ENCODE results near the gene RASA3. TPM values are rescaled to one million over a fixed set of nuclear protein-coding genes. Genes with fewer than 3 reads are reported as not detected.

RASA3 gene
- total and polyA plus RNA-seq, 2 of the 4 experiments (the other 2 are of a cell fraction): 21.0 to 31.4 TPM

DNA sequence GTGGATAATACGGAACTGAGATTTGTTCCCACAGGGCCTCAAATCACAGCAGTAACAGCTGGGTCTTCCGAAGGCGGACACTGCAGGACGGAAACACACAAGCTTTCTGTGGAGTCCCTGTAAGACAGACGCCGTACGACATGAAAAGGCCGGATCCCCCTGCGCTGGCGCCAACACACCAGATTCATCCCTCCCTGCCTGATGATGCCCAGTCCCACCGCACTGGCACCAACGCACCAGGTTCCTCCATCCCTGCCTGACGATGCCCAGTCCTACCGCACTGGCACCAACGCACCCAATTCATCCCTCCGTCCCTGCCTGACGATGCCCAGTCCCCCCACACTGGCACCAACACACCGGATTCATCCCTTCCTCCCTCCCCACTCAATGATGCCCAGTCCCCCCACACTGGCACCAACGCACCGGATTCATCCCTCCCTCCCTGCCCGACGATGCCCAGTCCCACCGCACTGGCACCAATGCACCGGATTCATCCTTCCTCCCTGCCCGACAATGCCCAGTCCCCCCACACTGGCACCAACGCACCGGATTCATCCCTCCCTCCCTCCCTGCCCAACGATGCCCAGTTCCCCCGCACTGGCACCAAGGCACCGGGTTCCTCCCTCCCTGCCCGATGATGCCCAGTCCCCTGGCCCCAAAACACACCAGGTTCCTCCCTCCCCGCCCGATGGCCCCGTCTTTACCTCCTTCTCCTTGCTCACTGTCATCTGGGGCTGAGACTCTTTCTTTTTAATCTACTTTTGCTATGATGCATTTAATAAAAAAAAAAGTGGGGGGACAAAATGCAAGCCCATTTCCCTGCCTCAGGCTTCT lies 55.1 kb downstream of the RASA3 start:
- dilution Hi-C loops (cut with HindIII; ENCODE audit: low sequenced_read_pairs, unreplicated experiment): no loop called here
- peaks cover 90% of the 10 kb centered on the region for H4K20me1 ChIP-seq (ENCODE audit: insufficient read depth, low read length)
- no peak overlapping the region for H3K4me3 ChIP-seq (ENCODE audit: insufficient read depth, low read depth, low read length)
- 86% methylated on average over 9 of the region's 34 CpGs; no CpG with 5 or more reads in 1 of the 2 experiments for WGBS, 2 experiments (ENCODE audit: extremely low coverage in 2 of 2, insufficient read length in 1 of 2)
- H3K18ac ChIP-seq (ENCODE audit: low read depth, low read length): no peak overlapping the region
- intact Hi-C loops (cut with micrococcal nuclease): no loop called here
- H3K4me2 ChIP-seq (ENCODE audit: low read depth, low read length): no peak overlapping the region
- H3K36me3 ChIP-seq (ENCODE audit: control insufficient read depth, insufficient read depth, low read length): peaks cover 27% of the 10 kb centered on the region
- no peak overlapping the region for H2AK9ac ChIP-seq (replicated peaks; ENCODE audit: low read depth, low read length, poor library complexity)
- no peak overlapping the region for H2AFZ ChIP-seq (replicated peaks; ENCODE audit: low read length, poor library complexity)
- ATAC-seq (ENCODE audit: low read depth): no peak
- no peak overlapping the region for H2BK120ac ChIP-seq (ENCODE audit: low read depth, low read length)
- no peak overlapping the region for H2BK20ac ChIP-seq (ENCODE audit: low read depth, low read length)
- no peaks in the 10 kb centered on the region for H3K27me3 ChIP-seq (ENCODE audit: control insufficient read depth, insufficient read depth, low read length)
- H2BK15ac ChIP-seq (ENCODE audit: low read depth, low read length): no peak overlapping the region
- POLR2A ChIA-PET (ENCODE audit: unreplicated experiment): no interaction called here
- H3K14ac ChIP-seq (replicated peaks; ENCODE audit: low read depth, low read length): no peak overlapping the region
- H3K9me1 ChIP-seq (ENCODE audit: insufficient read depth, low read length): peaks cover 20% of the 10 kb centered on the region
- no peak overlapping the region for H2BK5ac ChIP-seq (ENCODE audit: low read depth, low read length, poor library complexity, severe bottlenecking)
- peaks cover 12 to 84% of the 10 kb centered on the region in 2 experiments for H3K79me1 ChIP-seq (ENCODE audit: low read depth in 1 of 2, low read length in 2 of 2)
- in situ Hi-C loops (cut with MboI; ENCODE audit: low sequenced_read_pairs): no loop called here
- H3K9ac ChIP-seq (ENCODE audit: low read depth, low read length): no peak overlapping the region
- CTCF ChIA-PET: no interaction called here
- no peak for DNase-seq
- BruUV-seq (replicated peaks): no TSS peak
- no peaks in the 10 kb centered on the region for H3K9me3 ChIP-seq (ENCODE audit: control insufficient read depth, insufficient read depth, low read length)
- TF ChIP-seq MAZ (IDR thresholded peaks at IDR 0.05; ENCODE audit: borderline replicate concordance, low read depth, low read length): no peak
- no peak for TF ChIP-seq SMC3 (IDR thresholded peaks at IDR 0.05; ENCODE audit: low read depth, low read length)
- TF ChIP-seq ELK1 (IDR thresholded peaks at IDR 0.05; ENCODE audit: borderline replicate concordance, low read depth, low read length): no peak
- H3K27ac ChIP-seq (ENCODE audit: insufficient read depth, low read length): no peak overlapping the region
- peak overlapping the region; percentile 72; the same call in 1 of the 2 replicates for H2AK5ac ChIP-seq (ENCODE audit: low read depth, low read length)
- H4K8ac ChIP-seq (ENCODE audit: low read depth in 2 of 2, low read length in 2 of 2): no peak overlapping the region
- no peak overlapping the region for H3K4ac ChIP-seq (ENCODE audit: low read depth, low read length)
- no peak overlapping the region for H3K23ac ChIP-seq (ENCODE audit: low read depth, low read length)
- H4K5ac ChIP-seq (ENCODE audit: low read depth, low read length): no peak overlapping the region
- H3K4me1 ChIP-seq (ENCODE audit: control insufficient read depth, insufficient read depth, low read length): peaks cover 16% of the 10 kb centered on the region
- H4K91ac ChIP-seq (ENCODE audit: insufficient read depth, low read depth, low read length): no peak overlapping the region
- no peak overlapping the region for H3K56ac ChIP-seq (ENCODE audit: extremely low read depth, insufficient read depth, low read length)

All from IMR-90 (cell line).